Measurements from ENCODE around the gene MATN4. TPM values are rescaled to one million over a fixed set of nuclear protein-coding genes. Genes with fewer than 3 reads are reported as not detected.

Gene MATN4
- total and polyA plus RNA-seq, 2 of the 13 experiments (the other 11 are each of a cell fraction or from before 2014, with no cell fraction given) = not detected

- TF ChIP-seq, protein P1, sequence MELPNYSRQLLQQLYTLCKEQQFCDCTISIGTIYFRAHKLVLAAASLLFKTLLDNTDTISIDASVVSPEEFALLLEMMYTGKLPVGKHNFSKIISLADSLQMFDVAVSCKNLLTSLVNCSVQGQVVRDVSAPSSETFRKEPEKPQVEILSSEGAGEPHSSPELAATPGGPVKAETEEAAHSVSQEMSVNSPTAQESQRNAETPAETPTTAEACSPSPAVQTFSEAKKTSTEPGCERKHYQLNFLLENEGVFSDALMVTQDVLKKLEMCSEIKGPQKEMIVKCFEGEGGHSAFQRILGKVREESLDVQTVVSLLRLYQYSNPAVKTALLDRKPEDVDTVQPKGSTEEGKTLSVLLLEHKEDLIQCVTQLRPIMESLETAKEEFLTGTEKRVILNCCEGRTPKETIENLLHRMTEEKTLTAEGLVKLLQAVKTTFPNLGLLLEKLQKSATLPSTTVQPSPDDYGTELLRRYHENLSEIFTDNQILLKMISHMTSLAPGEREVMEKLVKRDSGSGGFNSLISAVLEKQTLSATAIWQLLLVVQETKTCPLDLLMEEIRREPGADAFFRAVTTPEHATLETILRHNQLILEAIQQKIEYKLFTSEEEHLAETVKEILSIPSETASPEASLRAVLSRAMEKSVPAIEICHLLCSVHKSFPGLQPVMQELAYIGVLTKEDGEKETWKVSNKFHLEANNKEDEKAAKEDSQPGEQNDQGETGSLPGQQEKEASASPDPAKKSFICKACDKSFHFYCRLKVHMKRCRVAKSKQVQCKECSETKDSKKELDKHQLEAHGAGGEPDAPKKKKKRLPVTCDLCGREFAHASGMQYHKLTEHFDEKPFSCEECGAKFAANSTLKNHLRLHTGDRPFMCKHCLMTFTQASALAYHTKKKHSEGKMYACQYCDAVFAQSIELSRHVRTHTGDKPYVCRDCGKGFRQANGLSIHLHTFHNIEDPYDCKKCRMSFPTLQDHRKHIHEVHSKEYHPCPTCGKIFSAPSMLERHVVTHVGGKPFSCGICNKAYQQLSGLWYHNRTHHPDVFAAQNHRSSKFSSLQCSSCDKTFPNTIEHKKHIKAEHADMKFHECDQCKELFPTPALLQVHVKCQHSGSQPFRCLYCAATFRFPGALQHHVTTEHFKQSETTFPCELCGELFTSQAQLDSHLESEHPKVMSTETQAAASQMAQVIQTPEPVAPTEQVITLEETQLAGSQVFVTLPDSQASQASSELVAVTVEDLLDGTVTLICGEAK (IDR thresholded peaks at IDR 0.05) = 0 out of 2 replicates have a peak, but pooled peaks have one; percentile 28
- TF ChIP-seq, protein P1 (CRISPR knock-in tag; IDR thresholded peaks at IDR 0.05) = no peak
- TF ChIP-seq NFRKB (IDR thresholded peaks at IDR 0.05) = peak; percentile 54; the same call in 1 of the 2 replicates
- TF ChIP-seq PLRG1 (conservative IDR thresholded peaks at IDR 0.05) = peak; percentile 95; the same call in 1 of the 2 replicates
- 0 out of 2 replicates have a peak, but pooled peaks have one; percentile 69 for TF ChIP-seq ZNF207 (IDR thresholded peaks at IDR 0.05; ENCODE audit: borderline replicate concordance)
- peak; percentile 76 for TF ChIP-seq FOXA1 (IDR thresholded peaks at IDR 0.05)
- no peak for TF ChIP-seq FOXA1 (CRISPR knock-in tag; IDR thresholded peaks at IDR 0.05)
- no peak for TF ChIP-seq ZBTB3 (CRISPR knock-in tag; IDR thresholded peaks at IDR 0.05; ENCODE audit: borderline replicate concordance, low read depth)
- no peak for TF ChIP-seq PHF8 (CRISPR knock-in tag; IDR thresholded peaks at IDR 0.05)
- 0 out of 2 replicates have a peak, but pooled peaks have one; percentile 59 for TF ChIP-seq SP1 (IDR thresholded peaks at IDR 0.05)
- no peak for TF ChIP-seq SP1 (CRISPR knock-in tag; IDR thresholded peaks at IDR 0.05)
- no peak for TF ChIP-seq MED13 (CRISPR knock-in tag; IDR thresholded peaks at IDR 0.05)
- TF ChIP-seq MNT (IDR thresholded peaks at IDR 0.05) = 0 out of 2 replicates have a peak, but pooled peaks have one; percentile 25
- peak; percentile 77 for TF ChIP-seq PHB2 (IDR thresholded peaks at IDR 0.05; ENCODE audit: partially characterized antibody)
- peak; percentile 69; the same call in 1 of the 2 replicates for TF ChIP-seq ZKSCAN1 (IDR thresholded peaks at IDR 0.05; ENCODE audit: low read length)
- TF ChIP-seq ARNT (IDR thresholded peaks at IDR 0.05) = 0 out of 2 replicates have a peak, but pooled peaks have one; percentile 64
- TF ChIP-seq ZNF282 (IDR thresholded peaks at IDR 0.05; ENCODE audit: partially characterized antibody) = peak; percentile 97
- TF ChIP-seq ZNF160 (CRISPR knock-in tag; IDR thresholded peaks at IDR 0.05) = no peak
- TF ChIP-seq ZNF331 (CRISPR knock-in tag; IDR thresholded peaks at IDR 0.05) = no peak
- TF ChIP-seq RAD51 (IDR thresholded peaks at IDR 0.05; ENCODE audit: borderline replicate concordance) = peak; percentile 47; the same call in 1 of the 2 replicates
- no peak for TF ChIP-seq HDAC1 (CRISPR knock-in tag; IDR thresholded peaks at IDR 0.05)
- peak; percentile 80; the same call in 1 of the 2 replicates for TF ChIP-seq NONO (IDR thresholded peaks at IDR 0.05)
- no peak for TF ChIP-seq NONO (CRISPR knock-in tag; conservative IDR thresholded peaks at IDR 0.05)
Measured at GRCh38 chr20:45282700-45283550, 25.2 kb downstream of the MATN4 start (continued).
